HG03066 (cell line): ENCODE data around the gene WNT5B.
A peak's percentile ranks its signal among the peaks of the same experiment; 100 is the strongest.

ENCODE experiments used
- ATAC-seq: cut with Tn5 transposase; IDR thresholded peaks from one replicate; pipeline ENCODE4 v1.9.1; 2021; ENCODE audit warnings: low read depth; ENCODE audit not compliant: unreplicated experiment

Gene WNT5B

DNA sequence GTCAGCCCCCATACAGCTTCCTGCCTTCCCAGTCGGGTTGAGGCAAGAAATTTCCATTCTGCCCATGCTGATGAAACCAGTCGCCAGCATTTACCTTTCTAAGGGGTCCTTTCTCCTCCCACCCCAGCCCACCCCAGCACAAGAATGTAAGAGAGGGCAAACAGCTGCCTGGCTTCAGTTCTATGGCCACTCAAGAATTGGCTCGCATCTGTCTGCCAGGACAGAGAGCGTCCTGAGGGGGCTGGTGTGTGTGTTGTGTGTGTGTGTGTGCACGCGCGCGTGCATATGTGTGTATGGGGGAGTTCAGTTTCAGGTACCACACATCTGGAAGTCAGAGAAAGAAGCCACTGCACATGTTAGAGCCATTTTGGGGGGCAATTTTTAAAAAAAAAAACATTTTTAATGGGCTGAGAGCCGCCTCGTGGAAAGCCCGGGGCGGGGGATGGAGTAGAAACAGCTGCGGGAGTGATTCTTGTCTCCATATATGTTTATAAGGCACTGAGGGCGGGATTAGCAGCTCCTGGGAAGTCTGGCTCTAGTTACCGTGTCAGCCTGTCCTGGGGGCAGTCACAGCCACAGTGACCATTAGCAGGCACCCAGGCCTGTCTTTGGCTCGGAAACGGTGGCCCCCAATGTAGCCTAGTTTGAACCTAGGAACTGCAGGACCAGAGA lies at the start of gene WNT5B:
TSS of gene WNT5B (plus strand) at position 566 of the 672 bp plus-strand sequence. CDS start 2,124 bp downstream, outside the sequence.
- no peak for ATAC-seq

DNA sequence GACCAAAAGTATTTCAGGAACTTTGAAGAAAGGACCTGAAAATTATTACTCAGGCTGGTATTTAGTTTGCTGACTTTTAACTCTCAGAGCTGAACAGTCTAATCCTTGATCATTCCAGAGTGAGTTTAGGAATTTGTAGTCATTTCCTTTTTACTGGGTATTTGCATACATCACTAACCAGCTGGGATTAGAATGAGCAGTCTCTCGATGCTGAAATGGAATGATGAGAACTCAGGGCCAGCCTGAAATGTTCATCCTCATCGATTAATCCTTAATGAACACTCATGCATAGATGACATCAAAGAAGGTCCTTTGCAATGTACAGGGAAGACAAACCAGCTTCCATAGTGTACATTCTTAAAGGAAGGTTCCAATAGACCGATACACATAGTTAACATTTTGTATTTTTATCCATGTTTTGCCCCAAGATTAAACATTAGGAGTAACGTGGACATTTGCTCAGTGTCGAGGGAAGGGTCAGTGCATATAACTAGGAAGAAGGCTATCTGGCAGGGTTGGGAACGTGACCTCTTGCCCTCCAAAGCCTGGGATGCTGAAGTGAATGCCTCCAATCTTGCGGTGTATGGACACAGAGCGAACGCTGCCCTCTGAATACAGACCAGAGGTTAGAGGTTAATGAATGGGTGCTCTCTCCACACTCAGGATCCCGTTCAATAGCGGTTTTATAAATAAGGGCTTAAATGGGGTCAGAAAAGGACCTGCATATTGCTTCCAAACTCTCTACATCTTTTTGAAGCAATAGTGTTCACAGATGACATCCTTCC lies 49.2 kb upstream of the WNT5B start:
- no peak for ATAC-seq

GRCh38 chr12:1580526-1580925 lies 48.5 kb upstream of the WNT5B start:
- ATAC-seq, result no peak

- no peak for ATAC-seq
These were observed 46.9 kb upstream of the WNT5B start for GRCh38 chr12:1581973-1582708.

DNA sequence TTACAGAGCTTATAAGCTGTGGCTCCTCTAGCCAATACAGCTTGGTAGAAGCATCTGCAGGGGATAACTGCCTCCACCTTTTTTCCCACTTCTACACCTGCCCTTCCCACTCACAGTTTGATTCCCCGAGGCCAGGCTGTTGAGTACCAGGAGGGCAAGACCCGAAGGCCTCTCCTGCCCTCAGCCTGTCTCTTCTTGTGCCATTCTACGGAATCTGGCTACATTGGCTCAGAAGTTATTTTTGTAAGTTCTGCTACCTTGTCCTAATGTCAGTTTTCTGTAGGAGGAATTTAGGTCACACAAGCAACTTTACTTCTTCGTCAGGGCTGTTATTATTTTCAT lies 46.4 kb upstream of the WNT5B start:
- no peak for ATAC-seq

DNA sequence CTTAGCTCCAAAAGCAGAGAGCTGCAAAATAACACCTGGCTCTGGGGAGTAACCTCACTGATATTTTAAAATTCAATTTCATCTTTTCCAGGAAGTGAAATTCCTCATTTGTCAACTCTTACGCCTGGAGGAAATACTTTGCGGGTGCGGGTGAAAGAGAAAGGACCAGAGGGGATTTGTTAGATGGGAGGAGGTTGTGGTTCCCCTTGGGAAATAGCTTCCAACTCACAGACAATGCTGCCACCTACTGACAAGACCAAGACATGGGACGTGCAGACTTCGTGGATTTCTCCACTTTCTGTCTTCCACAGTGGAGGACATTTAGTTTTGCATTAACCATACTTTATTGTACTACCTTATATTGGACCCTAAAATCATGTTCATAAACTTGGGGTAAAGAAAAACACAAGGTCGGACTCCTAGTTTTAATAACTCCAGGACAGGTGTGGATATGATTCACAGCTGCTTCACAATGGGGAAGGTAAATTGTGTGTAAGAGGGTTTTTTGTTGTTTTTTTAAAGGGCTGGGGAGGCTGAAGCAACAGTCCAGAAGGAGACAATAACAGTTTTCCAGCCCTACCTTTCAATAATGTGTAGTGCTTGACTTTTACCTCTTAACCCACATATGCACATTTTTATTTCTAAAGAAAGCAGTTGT lies 45.5 kb upstream of the WNT5B start:
- ATAC-seq, result no peak

- ATAC-seq, result no peak
These were observed 44.7 kb upstream of the WNT5B start for GRCh38 chr12:1584326-1584725.

GRCh38 chr12:1587927-1588574 lies 41.0 kb upstream of the WNT5B start:
- no peak for ATAC-seq

DNA sequence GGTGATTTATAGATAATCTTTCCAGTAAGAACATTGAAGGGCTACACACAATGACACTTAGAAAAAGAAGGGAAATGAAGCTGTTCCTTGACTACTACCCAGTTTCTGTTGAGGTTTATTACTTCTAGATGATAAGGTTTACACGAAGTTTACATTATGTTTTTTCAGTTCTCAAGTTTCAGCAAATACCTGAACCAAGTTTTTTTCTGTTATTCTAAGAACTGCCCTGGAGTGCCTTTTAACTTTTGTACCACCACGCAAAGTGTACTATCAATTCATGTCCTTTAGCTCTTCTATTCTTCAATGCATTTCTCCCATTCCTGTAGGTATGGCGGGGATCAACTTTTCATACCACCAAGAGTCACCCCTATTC lies 40.5 kb upstream of the WNT5B start:
- ATAC-seq, result no peak

DNA sequence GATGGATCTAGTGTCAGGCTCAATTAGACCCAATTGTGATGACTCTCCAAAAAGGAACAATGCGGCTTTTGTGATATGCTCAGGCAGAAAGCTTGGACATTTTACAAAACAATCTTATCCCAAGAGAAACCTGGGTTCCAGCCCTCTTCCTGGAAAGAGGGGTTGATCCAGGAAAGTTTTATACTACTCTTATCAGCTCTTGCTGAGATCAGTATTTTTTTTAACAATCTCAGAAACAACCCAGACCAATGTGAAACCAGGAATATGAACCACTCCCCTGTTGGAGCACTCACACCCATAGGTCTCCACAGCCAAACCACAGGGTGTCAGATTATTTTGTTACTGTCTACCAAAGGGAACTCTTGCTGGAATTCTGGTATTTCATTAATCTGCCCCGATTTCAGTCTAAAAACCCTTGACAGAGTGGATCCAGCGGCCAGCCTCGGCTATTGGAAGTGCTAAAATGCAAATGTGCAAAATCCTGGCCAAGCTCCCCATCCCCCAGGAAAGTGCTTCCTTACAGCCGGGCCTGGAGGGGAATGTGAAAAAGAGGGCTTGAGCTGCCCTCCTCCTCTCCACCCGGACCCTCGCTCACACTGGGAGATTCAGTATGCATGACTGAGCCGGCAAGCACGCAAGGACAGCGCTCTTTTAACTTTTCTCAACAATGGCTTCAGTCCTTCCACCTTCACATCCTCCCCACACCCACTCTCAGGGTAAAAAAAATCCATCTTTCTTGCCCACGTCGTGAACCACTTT lies 38.6 kb upstream of the WNT5B start:
- ATAC-seq, result no peak

- ATAC-seq, result no peak
These were observed 38.0 kb upstream of the WNT5B start for GRCh38 chr12:1591034-1591433.

DNA sequence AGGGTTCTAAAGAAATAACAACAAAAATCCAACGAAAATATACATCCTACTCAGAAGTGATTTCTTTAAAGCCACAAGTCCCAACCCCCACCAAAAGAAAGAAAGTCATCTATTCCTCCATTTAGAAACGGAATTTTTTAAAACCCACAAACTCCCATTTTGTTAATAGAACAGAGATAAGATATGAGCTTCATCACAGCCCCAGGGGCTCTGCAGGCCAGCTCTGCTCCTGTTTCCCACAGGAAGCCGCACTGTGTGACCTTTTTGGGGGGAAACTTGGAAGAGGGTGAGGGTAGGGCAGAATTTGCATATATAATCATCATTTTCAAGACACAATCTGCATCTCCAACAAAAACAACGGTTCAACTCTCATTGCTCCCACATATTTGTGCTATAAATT lies 37.5 kb upstream of the WNT5B start:
- ATAC-seq, result no peak

DNA sequence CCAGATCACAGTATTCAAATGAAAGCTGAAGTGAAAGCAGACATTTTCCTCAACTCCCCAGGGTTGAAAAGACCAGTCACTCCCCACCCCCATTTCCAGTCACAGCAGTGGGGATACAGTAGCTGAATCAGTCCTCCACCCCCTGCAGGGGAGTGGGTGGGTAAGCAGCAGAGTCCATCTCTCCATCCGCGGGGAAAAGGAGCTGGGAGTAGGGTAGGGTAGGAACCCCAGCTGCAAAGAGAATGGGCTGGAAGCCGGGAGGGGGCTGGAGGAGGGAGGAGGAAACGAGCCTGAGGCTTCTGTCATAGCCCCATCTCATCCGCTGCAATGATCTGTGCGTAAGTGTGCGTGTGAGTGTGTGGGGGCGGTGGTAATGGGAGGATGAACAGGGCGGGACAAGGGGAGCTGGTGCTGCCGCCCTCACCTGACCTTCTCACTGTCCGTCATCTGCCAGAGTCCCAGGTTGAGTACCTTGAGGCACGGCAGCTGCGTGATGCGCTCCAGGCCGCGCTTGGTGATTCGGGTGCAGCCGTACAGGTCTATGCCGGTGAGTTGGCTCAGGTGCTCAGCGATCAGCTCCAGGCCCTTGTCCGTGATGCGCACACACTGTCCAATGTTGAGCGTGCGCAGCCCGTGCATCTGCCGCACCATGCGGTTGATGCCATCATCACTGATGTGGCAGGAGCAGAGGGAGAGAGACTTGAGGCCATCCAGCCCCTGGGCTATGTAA lies 36.4 kb upstream of the WNT5B start:
- no peak for ATAC-seq

- ATAC-seq, result peak; percentile 27
These were observed 35.6 kb upstream of the WNT5B start for GRCh38 chr12:1593174-1594005.

DNA sequence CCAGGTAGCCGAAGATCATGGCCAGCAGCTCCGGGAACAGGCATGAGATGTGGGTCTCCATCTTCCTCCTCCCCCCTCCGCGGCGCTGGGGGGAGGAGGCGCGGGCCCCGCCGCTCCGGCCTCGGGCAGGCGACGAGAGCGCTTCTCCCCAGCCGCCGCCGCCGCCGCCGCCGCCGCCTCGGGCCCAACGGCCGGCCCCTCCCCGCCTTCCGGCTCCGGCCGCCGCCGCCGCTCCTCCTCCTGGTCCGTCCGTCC lies 35.1 kb upstream of the WNT5B start:
- ATAC-seq, result peak; percentile 48

- peak; percentile 53 for ATAC-seq
These were observed 34.6 kb upstream of the WNT5B start, which contains the start of gene FBXL14 for GRCh38 chr12:1594261-1595025. Gene FBXL14 (minus strand): TSS chr12:1594581. CDS start chr12:1594066, 515 bp downstream.

DNA sequence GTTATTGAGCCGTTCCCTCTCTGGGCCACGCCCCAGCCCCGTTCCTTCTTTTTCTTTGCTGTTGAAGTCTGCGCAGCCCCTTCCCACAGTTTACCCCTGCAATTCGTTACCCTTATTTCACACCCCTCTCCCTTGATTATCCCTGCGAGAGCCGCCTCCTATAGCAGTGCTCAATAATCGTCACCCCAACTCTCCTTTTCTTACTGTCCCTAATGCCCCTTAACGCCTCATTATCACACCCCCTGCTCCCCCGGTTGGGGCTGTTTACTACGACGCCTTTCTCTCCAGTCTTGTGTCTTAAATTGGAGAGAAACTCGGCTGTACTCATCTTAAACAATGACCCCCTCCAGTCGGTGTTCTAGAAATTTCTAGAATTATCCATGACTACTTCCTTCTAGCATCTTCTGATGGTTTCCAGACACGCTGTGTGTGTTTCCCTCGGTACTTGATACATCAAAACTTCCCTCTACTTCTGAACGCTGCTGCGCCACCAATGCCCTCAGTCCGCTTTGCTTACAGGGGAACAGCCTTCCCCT lies 33.9 kb upstream of the WNT5B start:
- no peak for ATAC-seq
